ES-I3 (cell line): Measurements from ENCODE around the gene CHRNA9.

Source experiments
- H3K36me3 ChIP-seq: 2 replicates; pipeline ENCODE4 v1.6.1; 2013; ENCODE audit warnings: mild to moderate bottlenecking, low read length, control low read depth, moderate library complexity; ENCODE audit not compliant: insufficient read depth
- H3K4me1 ChIP-seq: 2 replicates; pipeline ENCODE4 v1.6.1; 2013; ENCODE audit warnings: mild to moderate bottlenecking, control low read depth, low read length; ENCODE audit not compliant: insufficient read depth
- H3K9ac ChIP-seq: 2 replicates; pipeline ENCODE4 v1.6.1; 2013; ENCODE audit warnings: low read depth, mild to moderate bottlenecking, low read length, moderate library complexity
- H3K9me3 ChIP-seq: 2 replicates; pipeline ENCODE4 v1.6.1; 2013; ENCODE audit warnings: mild to moderate bottlenecking, low read length, moderate library complexity; ENCODE audit not compliant: control insufficient read depth, insufficient read depth

CHRNA9 gene

DNA sequence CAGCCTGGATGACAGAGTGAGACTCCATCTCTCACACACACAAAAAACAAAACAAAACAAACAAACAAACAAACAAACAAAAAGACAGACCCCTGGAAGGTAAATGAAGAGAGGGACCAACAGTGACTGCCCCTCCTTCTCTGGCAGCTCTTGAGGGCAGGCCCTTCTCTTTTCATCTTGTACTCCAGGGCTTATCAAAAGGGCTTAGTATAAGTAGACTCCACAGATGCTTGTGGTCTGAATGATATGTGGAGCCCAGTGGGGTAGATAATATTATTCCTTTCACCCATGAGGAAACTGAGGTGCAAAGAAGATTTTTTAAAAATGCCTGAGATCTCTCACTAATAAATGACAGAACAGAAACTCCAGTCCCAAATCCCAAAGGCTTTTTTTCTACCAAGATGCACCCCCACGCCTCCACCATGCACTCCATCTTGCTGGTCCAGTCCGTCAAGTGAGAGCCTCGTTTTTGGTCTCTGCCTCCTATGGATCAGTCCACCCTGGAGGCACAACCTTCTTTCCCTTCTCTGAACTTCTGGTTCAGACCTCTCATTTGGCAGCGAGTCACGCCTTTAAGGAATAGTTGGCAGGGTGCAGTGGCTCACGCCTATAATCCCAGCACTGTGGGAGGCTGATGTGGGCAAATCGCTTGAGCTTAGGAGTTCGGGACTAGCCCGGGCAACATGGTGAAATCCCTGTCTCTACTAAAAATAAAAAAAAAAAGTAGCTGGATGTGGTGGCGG is 17.0 kb upstream of the CHRNA9 start:
- Histone ChIP-seq H3K36me3 (no peaks in the 10 kb centered on the region), H3K9ac (no peak overlapping the region), H3K4me1 (peaks cover 23% of the 10 kb centered on the region), H3K9me3 (no peaks in the 10 kb centered on the region)

DNA sequence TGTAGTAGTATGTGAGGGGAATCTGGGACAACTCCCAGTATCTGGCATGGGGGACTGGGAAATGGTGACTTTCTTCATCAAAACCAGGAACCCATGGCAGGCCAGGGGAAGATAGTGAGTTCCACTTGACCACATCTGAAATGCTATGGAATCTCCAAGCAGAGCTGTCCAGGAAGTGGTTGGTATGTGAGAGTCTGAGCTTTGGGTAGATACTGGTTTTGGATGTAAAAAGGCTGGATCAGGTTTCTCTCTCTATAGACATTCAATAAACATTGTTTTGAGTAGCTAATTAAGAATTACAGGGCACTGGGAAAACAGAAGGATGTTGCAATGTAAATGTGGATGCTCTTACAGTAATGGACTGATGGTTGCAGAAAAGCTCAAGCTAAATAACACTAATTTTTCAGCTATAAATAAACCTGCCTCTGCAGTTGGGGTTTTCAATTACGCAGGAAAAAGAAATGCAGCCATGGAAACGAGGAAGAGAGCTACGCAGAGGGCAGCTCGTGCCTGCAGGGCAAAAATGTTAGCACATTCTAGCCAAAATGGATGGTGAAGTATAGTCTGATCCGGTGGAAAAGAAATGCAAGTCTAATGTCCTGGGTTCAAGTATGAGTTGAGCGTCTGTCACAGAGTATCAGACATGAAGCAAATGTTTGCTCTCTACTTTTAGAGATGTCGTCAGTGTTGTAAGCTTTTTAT is 13.4 kb upstream of the CHRNA9 start:
- Histone ChIP-seq H3K36me3 (no peaks in the 10 kb centered on the region), H3K9me3 (no peaks in the 10 kb centered on the region), H3K9ac (no peak overlapping the region), H3K4me1 (peaks cover 21% of the 10 kb centered on the region)

DNA sequence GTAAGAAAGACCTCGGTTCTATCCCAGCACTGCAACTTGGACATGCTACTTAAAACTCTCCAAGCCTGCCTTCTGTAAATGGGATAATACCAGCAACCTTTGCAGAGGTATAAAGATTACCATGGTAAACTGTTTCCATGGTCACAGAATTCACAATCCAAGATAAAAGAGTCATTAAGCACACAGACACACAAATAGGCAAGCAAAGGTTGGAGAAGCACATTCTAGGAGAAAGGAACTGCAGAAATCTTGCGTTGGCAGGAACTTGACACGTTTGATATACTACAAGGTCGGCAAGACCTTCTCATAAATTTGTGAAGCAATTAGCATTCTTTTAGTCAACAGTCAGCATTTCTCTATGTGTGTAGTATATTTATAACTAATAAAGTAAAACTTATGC is 12.3 kb upstream of the CHRNA9 start:
- Histone ChIP-seq H3K36me3 (no peaks in the 10 kb centered on the region), H3K9me3 (no peaks in the 10 kb centered on the region), H3K4me1 (peaks cover 18% of the 10 kb centered on the region), H3K9ac (no peak overlapping the region)

DNA sequence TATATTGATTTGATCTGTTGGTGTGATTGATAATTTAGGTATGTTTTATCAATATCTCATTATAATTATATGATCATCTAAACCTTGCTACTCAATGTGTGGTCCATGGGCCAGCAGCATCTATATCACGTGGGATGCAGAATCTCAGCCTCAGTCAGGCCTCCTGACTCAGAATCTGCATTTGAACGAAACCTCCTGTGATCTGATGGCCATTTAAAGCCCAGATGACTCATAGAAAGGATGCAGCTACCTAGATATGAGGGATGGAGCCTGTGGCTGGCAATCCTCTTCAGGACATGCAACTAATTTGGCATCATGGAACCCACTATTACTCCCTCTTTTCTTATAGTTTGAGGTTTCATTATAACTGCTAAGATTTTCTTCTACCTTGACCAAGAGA is 11.3 kb upstream of the CHRNA9 start:
- Histone ChIP-seq H3K9me3 (no peaks in the 10 kb centered on the region), H3K36me3 (no peaks in the 10 kb centered on the region), H3K4me1 (peaks cover 18% of the 10 kb centered on the region), H3K9ac (no peak overlapping the region)

DNA sequence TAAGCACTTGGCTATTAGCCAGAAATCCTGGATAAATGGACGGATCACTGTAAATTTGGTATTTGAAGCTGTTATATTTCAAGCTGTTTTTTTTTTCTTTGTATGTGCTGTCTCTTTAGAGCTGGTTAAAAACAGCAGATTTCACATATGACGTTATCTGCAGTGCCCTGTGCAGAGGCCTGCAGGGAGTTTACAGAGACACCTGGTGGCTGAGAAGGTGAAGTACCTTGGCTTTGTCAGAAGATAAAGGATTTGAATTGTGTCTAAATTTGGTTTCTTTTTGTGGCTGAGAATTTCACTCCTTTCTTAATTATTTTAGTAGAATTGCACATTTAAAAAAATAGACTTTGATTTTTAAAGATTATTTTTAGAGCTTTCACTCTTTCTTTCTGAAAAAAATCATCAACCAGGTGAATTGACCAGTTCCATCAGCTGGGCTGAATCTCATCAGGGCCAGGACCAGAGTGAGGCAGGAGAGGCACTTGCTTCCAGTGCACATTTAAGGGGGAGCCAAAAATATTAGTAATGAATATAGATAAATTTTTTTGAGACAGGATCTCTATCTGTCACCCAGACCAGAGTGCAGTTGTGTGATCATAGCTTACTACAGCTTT is 9.6 kb upstream of the CHRNA9 start:
- Histone ChIP-seq H3K9me3 (no peaks in the 10 kb centered on the region), H3K4me1 (peaks cover 18% of the 10 kb centered on the region), H3K9ac (no peak overlapping the region), H3K36me3 (no peaks in the 10 kb centered on the region)

DNA sequence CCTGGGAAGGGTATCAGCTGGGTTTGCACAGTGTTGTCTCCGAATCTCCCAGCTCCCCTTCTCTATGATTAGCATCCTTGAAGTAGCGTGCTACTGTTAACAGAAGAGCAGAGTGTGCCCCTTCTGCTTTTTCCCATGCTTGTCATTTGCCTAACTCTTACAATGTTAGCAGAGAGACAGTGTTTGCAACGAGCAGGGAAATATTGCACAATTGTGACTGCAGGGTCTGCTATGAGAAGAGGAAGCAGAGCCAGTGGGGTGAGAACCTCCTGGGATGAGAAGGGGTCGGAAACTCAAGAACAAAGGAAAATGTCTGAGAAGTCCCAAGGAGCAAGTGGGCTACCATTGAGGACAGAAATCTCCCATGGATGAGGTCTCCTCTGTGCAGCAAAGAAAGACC is 7.8 kb upstream of the CHRNA9 start:
- Histone ChIP-seq H3K36me3 (no peaks in the 10 kb centered on the region), H3K4me1 (peaks cover 9% of the 10 kb centered on the region), H3K9ac (no peak overlapping the region), H3K9me3 (no peaks in the 10 kb centered on the region)

DNA sequence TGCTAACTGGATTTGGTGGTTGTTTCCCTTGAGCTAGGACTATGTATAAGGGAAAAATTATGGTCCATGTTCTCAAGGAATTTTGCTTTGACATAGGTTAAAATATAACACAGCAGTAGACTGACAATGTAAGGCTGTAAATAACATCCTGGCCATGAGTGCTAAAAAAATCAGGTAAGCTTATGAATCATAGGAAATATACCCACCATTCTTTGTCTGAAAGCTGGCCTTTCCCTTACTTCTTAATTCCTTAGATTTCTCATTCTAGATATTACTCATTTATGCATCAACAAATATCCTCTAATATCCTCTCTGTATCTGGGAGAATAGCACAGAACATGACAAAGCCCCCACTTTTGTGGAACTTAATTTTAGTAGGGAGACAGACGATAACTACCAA is 6.8 kb upstream of the CHRNA9 start:
- H3K9ac ChIP-seq, result no peak overlapping the region
- H3K9me3 ChIP-seq, result no peaks in the 10 kb centered on the region
- H3K4me1 ChIP-seq, result peaks cover 3% of the 10 kb centered on the region; the same call in 1 of the 2 replicates
- H3K36me3 ChIP-seq, result no peaks in the 10 kb centered on the region

DNA sequence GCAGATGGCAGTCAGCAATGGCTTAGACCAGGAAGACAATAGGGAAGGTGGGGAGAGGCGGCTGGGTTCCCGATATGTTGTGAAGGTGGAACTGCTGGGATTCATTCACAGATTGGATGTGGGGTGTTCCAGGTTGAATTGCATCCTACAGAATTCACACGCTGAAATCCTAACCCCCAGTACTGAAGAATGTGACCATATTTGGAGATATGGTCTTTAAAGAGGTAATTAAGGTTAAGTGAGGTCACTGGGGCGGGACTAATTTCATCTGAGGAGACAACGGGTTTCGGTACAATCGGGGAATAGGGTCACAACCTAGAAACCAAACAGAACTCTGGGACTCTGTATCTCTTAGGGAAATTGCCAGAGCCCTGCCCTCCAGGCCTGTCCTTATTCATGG is 5.3 kb upstream of the CHRNA9 start:
- Histone ChIP-seq H3K4me1 (peaks cover 7% of the 10 kb centered on the region), H3K9ac (no peak overlapping the region), H3K9me3 (no peaks in the 10 kb centered on the region), H3K36me3 (no peaks in the 10 kb centered on the region)

DNA sequence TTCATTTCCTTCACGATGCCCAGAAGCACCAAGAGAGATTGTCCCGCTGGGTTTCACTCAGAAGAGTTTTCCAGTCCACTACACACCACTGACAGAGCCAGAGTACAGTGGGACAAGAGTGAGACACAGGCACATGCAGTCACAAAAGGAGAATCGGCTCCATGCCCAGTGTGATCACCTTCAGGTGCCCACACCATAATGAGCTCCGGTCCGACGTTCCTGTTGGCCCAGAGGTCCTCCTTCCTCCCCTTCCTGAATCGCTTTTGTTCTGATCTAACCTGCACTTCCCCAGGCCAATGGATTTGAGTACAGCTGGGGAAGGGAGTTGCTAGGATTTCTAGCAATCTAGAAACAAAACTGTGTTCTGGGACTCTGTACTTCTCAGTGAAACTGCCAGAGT is 4.6 kb upstream of the CHRNA9 start:
- no peaks in the 10 kb centered on the region for H3K9me3 ChIP-seq
- H3K4me1 ChIP-seq, result peaks cover 15% of the 10 kb centered on the region
- no peaks in the 10 kb centered on the region for H3K36me3 ChIP-seq
- no peak overlapping the region for H3K9ac ChIP-seq

DNA sequence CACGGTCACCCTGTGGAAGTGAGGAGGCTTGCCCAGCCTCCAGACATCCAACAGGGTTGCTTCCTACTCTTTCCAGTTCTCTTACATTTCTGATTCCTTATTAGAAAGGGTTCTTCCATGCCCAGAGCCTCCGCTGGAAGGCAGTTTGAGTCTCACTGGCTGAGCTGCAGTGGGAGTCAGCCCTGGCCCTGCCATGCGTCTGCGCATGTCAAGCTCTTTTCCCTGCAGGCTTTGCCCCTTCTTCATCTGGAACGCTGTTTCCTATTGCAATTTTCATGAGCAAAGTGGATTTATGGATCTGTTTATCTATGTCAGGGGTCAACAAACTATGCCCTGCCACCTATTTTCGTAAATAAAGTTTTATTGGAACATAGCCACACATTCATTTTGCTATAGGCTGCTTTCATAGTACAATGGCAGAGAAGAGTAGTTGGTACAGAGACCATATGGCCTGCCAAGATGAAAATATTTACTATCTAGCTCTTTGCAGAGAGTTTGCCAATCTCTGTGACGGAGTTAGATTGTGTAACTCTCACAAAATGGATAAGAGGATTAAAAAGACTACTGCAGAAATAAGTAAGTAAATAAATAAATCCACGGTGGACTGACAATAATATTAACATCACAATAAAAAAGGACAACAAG is 3.9 kb upstream of the CHRNA9 start:
- no peaks in the 10 kb centered on the region for H3K9me3 ChIP-seq
- no peaks in the 10 kb centered on the region for H3K36me3 ChIP-seq
- no peak overlapping the region for H3K9ac ChIP-seq
- H3K4me1 ChIP-seq, result peaks cover 18% of the 10 kb centered on the region

DNA sequence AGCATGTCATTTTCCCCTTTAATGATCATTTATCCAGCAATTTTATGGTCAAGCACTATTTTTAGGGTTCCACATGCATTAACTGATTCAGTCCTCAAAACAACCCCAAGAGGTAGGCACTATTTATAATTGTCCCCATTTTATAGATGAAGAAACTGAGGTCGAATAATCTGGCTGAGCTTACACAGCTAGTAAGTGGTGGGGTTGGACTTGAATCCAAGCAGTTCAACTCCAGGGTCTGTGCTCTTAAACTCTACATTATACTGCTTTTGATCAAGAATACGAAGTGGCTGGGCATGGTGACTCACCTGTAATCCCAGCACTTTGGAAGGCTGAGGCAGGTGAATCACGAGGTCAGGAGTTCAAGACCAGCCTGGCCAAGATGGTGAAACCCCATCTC is 3.2 kb upstream of the CHRNA9 start:
- no peak overlapping the region for H3K9ac ChIP-seq
- H3K9me3 ChIP-seq, result no peaks in the 10 kb centered on the region
- H3K36me3 ChIP-seq, result no peaks in the 10 kb centered on the region
- peaks cover 18% of the 10 kb centered on the region for H3K4me1 ChIP-seq

DNA sequence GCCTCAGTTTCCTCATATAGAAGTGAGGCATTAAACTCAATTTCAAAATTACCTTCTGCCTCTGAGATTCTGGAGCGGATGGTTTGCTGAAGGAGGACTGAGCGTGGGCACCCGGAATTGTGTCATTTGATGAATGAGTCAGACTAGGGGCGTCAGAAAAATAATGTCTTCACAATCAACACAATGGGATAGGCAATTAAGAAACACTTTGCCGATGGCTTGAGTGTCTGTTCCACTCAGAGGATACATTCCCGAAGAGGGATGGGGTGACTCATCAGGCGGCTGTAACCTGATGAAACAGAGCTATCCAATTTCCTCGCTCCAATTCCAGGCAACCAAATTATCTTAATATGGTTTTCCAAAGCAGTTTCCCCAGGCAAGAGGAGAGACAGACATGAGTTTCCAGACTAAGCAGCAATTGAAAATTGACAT is 1.2 kb upstream of the CHRNA9 start:
- H3K9me3 ChIP-seq, result no peaks in the 10 kb centered on the region
- no peak overlapping the region for H3K9ac ChIP-seq
- no peaks in the 10 kb centered on the region for H3K36me3 ChIP-seq
- H3K4me1 ChIP-seq, result peaks cover 18% of the 10 kb centered on the region

DNA sequence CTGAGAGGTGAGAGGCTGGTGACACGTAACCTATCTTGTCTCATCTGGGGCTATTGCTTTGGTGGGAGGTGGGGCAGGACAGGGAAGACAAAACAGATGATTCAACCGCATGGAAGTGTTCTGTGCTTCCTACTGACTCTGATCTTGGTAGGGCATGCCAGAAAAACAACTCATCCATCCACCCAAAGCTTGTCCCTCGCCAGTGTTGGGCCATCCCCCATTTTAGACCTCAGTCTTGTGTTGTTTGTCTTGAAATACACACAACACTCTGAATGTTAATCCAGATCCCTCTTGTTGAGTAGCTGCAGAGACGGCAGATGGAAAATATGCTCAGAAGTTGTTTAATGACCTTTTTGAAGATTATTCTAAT is 377 bp downstream of the CHRNA9 start:
- H3K36me3 ChIP-seq, result no peaks in the 10 kb centered on the region

DNA sequence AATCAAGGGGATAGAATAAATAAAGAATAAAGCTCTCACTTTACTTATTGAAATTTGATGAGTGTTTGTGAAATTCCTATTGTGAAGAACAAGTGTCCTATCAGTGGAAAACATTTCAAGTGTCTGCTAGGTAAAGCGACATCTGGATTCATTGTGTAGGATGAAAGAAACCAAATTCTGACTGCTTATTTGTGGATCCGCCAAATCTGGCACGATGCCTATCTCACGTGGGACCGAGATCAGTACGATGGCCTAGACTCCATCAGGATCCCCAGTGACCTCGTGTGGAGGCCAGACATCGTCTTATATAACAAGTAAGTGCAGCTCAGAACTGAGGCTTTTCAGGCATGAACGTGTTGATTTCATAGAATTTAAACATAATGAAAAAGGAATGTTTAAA is 1.9 kb downstream of the CHRNA9 start:
- H3K9me3 ChIP-seq, result no peaks in the 10 kb centered on the region
- H3K36me3 ChIP-seq, result no peaks in the 10 kb centered on the region

More for the DNA sequence above, 377 bp downstream of the CHRNA9 start:
- Histone ChIP-seq H3K9me3 (no peaks in the 10 kb centered on the region), H3K4me1 (peaks cover 18% of the 10 kb centered on the region), H3K9ac (no peak overlapping the region)

More for the DNA sequence above, 1.9 kb downstream of the CHRNA9 start:
- Histone ChIP-seq H3K9ac (no peak overlapping the region), H3K4me1 (peaks cover 18% of the 10 kb centered on the region)
